ENCODE measurements around the gene WSB1. TPM values are rescaled to one million over a fixed set of nuclear protein-coding genes. Genes with fewer than 3 reads are reported as not detected.

The WSB1 gene
- total and polyA plus RNA-seq, 9 of the 15 experiments (the other 6 are each of a cell fraction or from before 2014, with no cell fraction given) = 22.8 to 229 (median 81.1) TPM

GRCh38 chr17:27345141-27345904 is 51.4 kb downstream of the WSB1 start (continued):
- TF ChIP-seq ZBTB12 (CRISPR knock-in tag; IDR thresholded peaks at IDR 0.05) = peak; percentile 64; the same call in 1 of the 2 replicates
- TF ChIP-seq ZNF316 (IDR thresholded peaks at IDR 0.05) = no peak
- TF ChIP-seq RFX7 (CRISPR knock-in tag; IDR thresholded peaks at IDR 0.05) = no peak
- TF ChIP-seq FOXP1 (CRISPR knock-in tag; IDR thresholded peaks at IDR 0.05) = no peak
- TF ChIP-seq CLOCK (CRISPR knock-in tag; IDR thresholded peaks at IDR 0.05; ENCODE audit: borderline replicate concordance) = no peak
